IMR-90 (cell line): Measurements from ENCODE around the gene FST. TPM values are rescaled to one million over a fixed set of nuclear protein-coding genes. Genes with fewer than 3 reads are reported as not detected.

Source experiments
- ATAC-seq: fragments of 200-7000 bp; cut with Tn5 transposase; 2 replicates; pipeline ENCODE4 v1.9.1; 2020; ENCODE audit warnings: low read depth, mild to moderate bottlenecking, moderate library complexity
- BruUV-seq: library from RNA; stranded (reverse); fragments of 400-500 nt; replicated peaks from 2 replicates; lab custom pipeline; 2021; lab: Mats Ljungman, UMichigan
- CTCF ChIA-PET: fragments of 300-600 bp; formaldehyde crosslinking; extraction: SDS; loops from one replicate; lab custom pipeline; 2021; ENCODE audit warnings: antibody characterized with exemption; lab: Yijun Ruan, JAX
- POLR2A ChIA-PET: fragments of 300-600 bp; sonication (Branson Sonifier 250); formaldehyde crosslinking; loops from one replicate; lab custom pipeline; 2022; ENCODE audit warnings: antibody characterized with exemption; ENCODE audit not compliant: unreplicated experiment; lab: Charles Lee
- DNase-seq: peaks from one replicate; pipeline ENCODE4 v3.0.0; 2013
- H2AFZ ChIP-seq: replicated peaks from 2 replicates; pipeline ENCODE3; 2013; ENCODE audit warnings: low read length, mild to moderate bottlenecking; ENCODE audit not compliant: poor library complexity
- H2AK5ac ChIP-seq: 2 replicates; pipeline ENCODE4 v1.6.1; 2013; ENCODE audit warnings: low read depth, low read length, inconsistent platforms
- H2AK9ac ChIP-seq: replicated peaks from 2 replicates; pipeline ENCODE3; 2013; ENCODE audit warnings: mild to moderate bottlenecking, low read depth, low read length, moderate library complexity; ENCODE audit not compliant: poor library complexity
- H2BK120ac ChIP-seq: 2 replicates; pipeline ENCODE4 v1.6.1; 2013; ENCODE audit warnings: low read depth, low read length, inconsistent platforms
- H2BK15ac ChIP-seq: 3 replicates; pipeline ENCODE4 v1.6.1; 2013; ENCODE audit warnings: low read depth, low read length, inconsistent platforms
- H2BK20ac ChIP-seq: 2 replicates; pipeline ENCODE4 v1.6.1; 2013; ENCODE audit warnings: low read depth, mild to moderate bottlenecking, inconsistent platforms, low read length, moderate library complexity
- H2BK5ac ChIP-seq: 2 replicates; pipeline ENCODE4 v1.6.1; 2013; ENCODE audit warnings: mild to moderate bottlenecking, low read depth, low read length, inconsistent platforms; ENCODE audit not compliant: poor library complexity, severe bottlenecking
- H3K14ac ChIP-seq: replicated peaks from 2 replicates; pipeline ENCODE4 v1.6.1; 2013; ENCODE audit warnings: low read depth, low read length, inconsistent platforms
- H3K18ac ChIP-seq: 2 replicates; pipeline ENCODE4 v1.6.1; 2013; ENCODE audit warnings: low read depth, low read length, control low read depth
- H3K23ac ChIP-seq: 2 replicates; pipeline ENCODE4 v1.6.1; 2013; ENCODE audit warnings: low read depth, low read length, inconsistent platforms
- H3K27ac ChIP-seq: 2 replicates; pipeline ENCODE4 v1.5.1; 2013; ENCODE audit warnings: mild to moderate bottlenecking, control low read depth, low read length; ENCODE audit not compliant: insufficient read depth
- H3K27me3 ChIP-seq: 2 replicates; pipeline ENCODE4 v1.6.1; 2013; ENCODE audit warnings: low read length; ENCODE audit not compliant: control insufficient read depth, insufficient read depth
- H3K36me3 ChIP-seq: 2 replicates; pipeline ENCODE4 v1.6.1; 2013; ENCODE audit warnings: low read length, mixed read lengths; ENCODE audit not compliant: control insufficient read depth, insufficient read depth
- H3K4ac ChIP-seq: 2 replicates; pipeline ENCODE4 v1.6.1; 2013; ENCODE audit warnings: low read depth, low read length, inconsistent platforms
- H3K4me1 ChIP-seq: 2 replicates; pipeline ENCODE4 v1.6.1; 2013; ENCODE audit warnings: low read length, mixed read lengths; ENCODE audit not compliant: control insufficient read depth, insufficient read depth
- H3K4me2 ChIP-seq: 2 replicates; pipeline ENCODE4 v1.6.1; 2013; ENCODE audit warnings: low read depth, mild to moderate bottlenecking, control low read depth, low read length, moderate library complexity
- H3K4me3 ChIP-seq: 2 replicates; pipeline ENCODE4 v1.5.1; 2013; ENCODE audit warnings: low read depth, mild to moderate bottlenecking, control low read depth, low read length, moderate library complexity; ENCODE audit not compliant: insufficient read depth
- H3K56ac ChIP-seq: 2 replicates; pipeline ENCODE4 v1.6.1; 2013; ENCODE audit warnings: low read length, inconsistent platforms; ENCODE audit not compliant: insufficient read depth; ENCODE audit errors: extremely low read depth
- H3K79me1 ChIP-seq, 2 experiments: 2 replicates each; pipeline ENCODE4 v1.6.1; 2013; ENCODE audit warnings: low read length in 2 of 2, inconsistent platforms in 1 of 2, low read depth in 1 of 2
- H3K9ac ChIP-seq: 2 replicates; pipeline ENCODE4 v1.6.1; 2013; ENCODE audit warnings: low read depth, low read length, control low read depth
- H3K9me1 ChIP-seq: 2 replicates; pipeline ENCODE4 v1.6.1; 2013; ENCODE audit warnings: low read length, inconsistent platforms; ENCODE audit not compliant: insufficient read depth
- H3K9me3 ChIP-seq: 2 replicates; pipeline ENCODE4 v1.6.1; 2013; ENCODE audit warnings: low read length; ENCODE audit not compliant: control insufficient read depth, insufficient read depth
- H4K20me1 ChIP-seq: 2 replicates; pipeline ENCODE4 v1.6.1; 2013; ENCODE audit warnings: low read length, inconsistent platforms; ENCODE audit not compliant: insufficient read depth
- H4K5ac ChIP-seq: 2 replicates; pipeline ENCODE4 v1.6.1; 2013; ENCODE audit warnings: mild to moderate bottlenecking, low read depth, low read length, control low read depth
- H4K8ac ChIP-seq, 2 experiments: 2 replicates each; pipeline ENCODE4 v1.6.1; 2013; ENCODE audit warnings: low read depth in 2 of 2, low read length in 2 of 2, control low read depth in 1 of 2, inconsistent platforms in 1 of 2
- H4K91ac ChIP-seq: 2 replicates; pipeline ENCODE4 v1.6.1; 2013; ENCODE audit warnings: low read depth, low read length, inconsistent platforms; ENCODE audit not compliant: insufficient read depth
- CHD1 ChIP-seq: IDR thresholded peaks from 2 replicates; pipeline ENCODE4 v1.6.1; 2012; ENCODE audit warnings: low read depth, low read length, improper control_type of control experiment
- MAFK ChIP-seq: IDR thresholded peaks from 2 replicates; pipeline ENCODE4 v1.6.1; 2012; ENCODE audit warnings: low read depth, low read length, improper control_type of control experiment
- MAZ ChIP-seq: IDR thresholded peaks from 2 replicates; pipeline ENCODE4 v1.6.1; 2012; ENCODE audit warnings: low read depth, mild to moderate bottlenecking, low read length, improper control_type of control experiment, moderate library complexity, borderline replicate concordance
- NFE2L2 ChIP-seq: fragments of 150-350 bp; IDR thresholded peaks from 2 replicates; pipeline ENCODE4 v1.6.1; 2016; ENCODE audit warnings: low read depth, mild to moderate bottlenecking, low read length
- POLR2A ChIP-seq: IDR thresholded peaks from 2 replicates; pipeline ENCODE4 v1.6.1; 2012; ENCODE audit warnings: mild to moderate bottlenecking, low read depth, low read length
- WGBS, 2 experiments: methylation state at CpG; one replicate each; pipeline versions ENCODE4 v1.1.5 to v1.1.7; 2013; ENCODE audit warnings: missing lambda C conversion rate in 2 of 2; ENCODE audit not compliant: insufficient read length in 1 of 2; ENCODE audit errors: extremely low coverage in 2 of 2; 5-methylcytosine and 5-hydroxymethylcytosine counted together
- dilution Hi-C: fragments of 300-500 bp; cut with HindIII; formaldehyde crosslinking; loops from one replicate; pipeline ENCODE4 v1.14.3; 2018; ENCODE audit warnings: low sequenced_read_pairs; ENCODE audit not compliant: unreplicated experiment
- in situ Hi-C: fragments of 300-500 bp; cut with MboI; formaldehyde crosslinking; loops from 3 replicates; pipeline ENCODE4 v1.14.3; 2019; ENCODE audit warnings: low sequenced_read_pairs, inconsistent platforms, mixed read lengths
- intact Hi-C: fragments of 100-400 bp; cut with micrococcal nuclease; formaldehyde crosslinking; loops from 2 replicates; pipeline ENCODE4 v1.10.0; 2022
- polyA plus RNA-seq, 3 experiments: library from polyadenylated mRNA; depleted of rRNA; stranded (reverse); fragments of >200 nt; gene quantifications; 2 replicates each; pipeline ENCODE4 v1.2.3, GENCODE V29; 2012; ENCODE audit warnings: low replicate concordance in 1 of 3
- total RNA-seq: library from RNA; depleted of rRNA; stranded (reverse); fragments of >200 nt; gene quantifications from 2 replicates; pipeline ENCODE4 v1.2.3, GENCODE V29; 2012

The FST gene
- total and polyA plus RNA-seq, 2 of the 4 experiments (the other 2 are of a cell fraction), result 141 to 195 TPM

GRCh38 chr5:53448851-53449250, 31.6 kb upstream of the FST start:
- Histone ChIP-seq H3K56ac (no peak overlapping the region), H3K9ac (no peak overlapping the region), H3K18ac (no peak overlapping the region; the same call in 1 of the 2 replicates), H3K36me3 (no peaks in the 10 kb centered on the region), H3K27me3 (no peaks in the 10 kb centered on the region), H3K4me1 (no peaks in the 10 kb centered on the region), H4K20me1 (no peaks in the 10 kb centered on the region), H2BK15ac (no peak overlapping the region), H3K4me2 (no peak overlapping the region), H3K4me3 (no peak overlapping the region), H3K79me1 (no peaks in the 10 kb centered on the region), H4K5ac (no peak overlapping the region), H2BK5ac (no peak overlapping the region), H2BK120ac (no peak overlapping the region), H3K14ac (no peak overlapping the region), H2AK5ac (no peak overlapping the region), H3K4ac (no peak overlapping the region), H2BK20ac (no peak overlapping the region), H3K9me3 (no peaks in the 10 kb centered on the region), H2AFZ (no peak overlapping the region), H3K9me1 (no peaks in the 10 kb centered on the region), H4K91ac (no peak overlapping the region), H3K27ac (no peak overlapping the region), H2AK9ac (no peak overlapping the region), H4K8ac (no peak overlapping the region), H3K23ac (no peak overlapping the region)
- WGBS, 2 experiments, result no CpG with 5 or more reads among the region's 1 CpG
- dilution Hi-C loops (no loop called here), intact Hi-C loops (no loop called here), in situ Hi-C loops (no loop called here)
- BruUV-seq, result no TSS peak
- CTCF ChIA-PET, result no interaction called here
- TF ChIP-seq MAZ, result no peak
- TF ChIP-seq MAFK, result no peak
- no peak for TF ChIP-seq POLR2A
- no peak for TF ChIP-seq CHD1
- TF ChIP-seq NFE2L2, result no peak
- POLR2A ChIA-PET, result no interaction called here
- DNase-seq (no peak), ATAC-seq (no peak)
